ENCODE data around the gene SYCE1. TPM values are rescaled to one million over a fixed set of nuclear protein-coding genes. Genes with fewer than 3 reads are reported as not detected.

Gene SYCE1, protein sequence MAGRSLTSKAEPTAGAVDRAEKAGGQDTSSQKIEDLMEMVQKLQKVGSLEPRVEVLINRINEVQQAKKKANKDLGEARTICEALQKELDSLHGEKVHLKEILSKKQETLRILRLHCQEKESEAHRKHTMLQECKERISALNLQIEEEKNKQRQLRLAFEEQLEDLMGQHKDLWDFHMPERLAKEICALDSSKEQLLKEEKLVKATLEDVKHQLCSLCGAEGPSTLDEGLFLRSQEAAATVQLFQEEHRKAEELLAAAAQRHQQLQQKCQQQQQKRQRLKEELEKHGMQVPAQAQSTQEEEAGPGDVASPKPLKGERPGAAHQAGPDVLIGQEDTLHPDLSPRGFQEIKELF
- total RNA-seq (2014; rRNA removed; shearing (Covaris generic)) (not detected in 2 replicates), total RNA-seq (2022) (not detected in 2 replicates), Bru-seq, nascent RNA (not detected), BruChase-seq, experiment 1, labeled RNA remaining after a 6-hour chase (not detected), BruChase-seq, experiment 2, labeled RNA remaining after a 2-hour chase (not detected)
- long read RNA-seq: 0 reads

- no peak within 1 kb of the TSS for H3K4me3 ChIP-seq (ENCODE audit: low read depth, low read length, poor library complexity, severe bottlenecking)
- BruUV-seq (replicated peaks): no TSS peak
- no peak within 1 kb of the TSS for H3K27ac ChIP-seq (ENCODE audit: low read depth, low read length, poor library complexity, severe bottlenecking)
- ChIA-PET CTCF (ENCODE audit: unreplicated experiment) (no interaction called here), POLR2A (no interaction called here)
- H3K9me2 ChIP-seq (ENCODE audit: insufficient read depth, low read length): no peaks in the 10 kb centered on the region
- no peaks in the 10 kb centered on the region for H4K20me1 ChIP-seq (ENCODE audit: insufficient read depth, low read length)
- H3K4me1 ChIP-seq (ENCODE audit: insufficient read depth, low read length, poor library complexity, severe bottlenecking): no peaks in the 10 kb centered on the region
- no peak within 1 kb of the TSS for H3K4me2 ChIP-seq (ENCODE audit: low read length)
- H3K9me3 ChIP-seq (ENCODE audit: low read length): no peaks in the 10 kb centered on the region
- no peak within 1 kb of the TSS for H2AFZ ChIP-seq (ENCODE audit: low read length)
- no peak for DNase-seq (ENCODE audit: low spot score)
- intact Hi-C loops (cut with micrococcal nuclease; ENCODE audit: unreplicated experiment): no loop called here
- H3K36me3 ChIP-seq (ENCODE audit: insufficient read depth, low read length): no peaks in the 10 kb centered on the region
- no peaks in the 10 kb centered on the region for H3K79me2 ChIP-seq (ENCODE audit: insufficient read depth, low read depth, low read length)
- TF ChIP-seq, protein P1, sequence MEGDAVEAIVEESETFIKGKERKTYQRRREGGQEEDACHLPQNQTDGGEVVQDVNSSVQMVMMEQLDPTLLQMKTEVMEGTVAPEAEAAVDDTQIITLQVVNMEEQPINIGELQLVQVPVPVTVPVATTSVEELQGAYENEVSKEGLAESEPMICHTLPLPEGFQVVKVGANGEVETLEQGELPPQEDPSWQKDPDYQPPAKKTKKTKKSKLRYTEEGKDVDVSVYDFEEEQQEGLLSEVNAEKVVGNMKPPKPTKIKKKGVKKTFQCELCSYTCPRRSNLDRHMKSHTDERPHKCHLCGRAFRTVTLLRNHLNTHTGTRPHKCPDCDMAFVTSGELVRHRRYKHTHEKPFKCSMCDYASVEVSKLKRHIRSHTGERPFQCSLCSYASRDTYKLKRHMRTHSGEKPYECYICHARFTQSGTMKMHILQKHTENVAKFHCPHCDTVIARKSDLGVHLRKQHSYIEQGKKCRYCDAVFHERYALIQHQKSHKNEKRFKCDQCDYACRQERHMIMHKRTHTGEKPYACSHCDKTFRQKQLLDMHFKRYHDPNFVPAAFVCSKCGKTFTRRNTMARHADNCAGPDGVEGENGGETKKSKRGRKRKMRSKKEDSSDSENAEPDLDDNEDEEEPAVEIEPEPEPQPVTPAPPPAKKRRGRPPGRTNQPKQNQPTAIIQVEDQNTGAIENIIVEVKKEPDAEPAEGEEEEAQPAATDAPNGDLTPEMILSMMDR (conservative IDR thresholded peaks at IDR 0.05; ENCODE audit: low read length): no peak
- no peak for TF ChIP-seq EZH2phosphoT487 (IDR thresholded peaks at IDR 0.05; ENCODE audit: borderline replicate concordance, low read depth, low read length)
These were observed at the start of gene SYCE1 for GRCh38 chr10:133565441-133566294. TSS of gene SYCE1 (minus strand) at chr10:133565583. CDS start at chr10:133565529, 54 bp downstream.

GRCh38 chr10:133614830-133615580 is 49.6 kb upstream of the SYCE1 start:
- H3K36me3 ChIP-seq (ENCODE audit: insufficient read depth, low read length): no peaks in the 10 kb centered on the region
- TF ChIP-seq, protein P1 (conservative IDR thresholded peaks at IDR 0.05; ENCODE audit: low read length): no peak
- no peak for TF ChIP-seq EZH2phosphoT487 (IDR thresholded peaks at IDR 0.05; ENCODE audit: borderline replicate concordance, low read depth, low read length)
- intact Hi-C loops (cut with micrococcal nuclease; ENCODE audit: unreplicated experiment): no loop called here
- no peaks in the 10 kb centered on the region for H3K9me2 ChIP-seq (ENCODE audit: insufficient read depth, low read length)
- no peaks in the 10 kb centered on the region for H3K79me2 ChIP-seq (ENCODE audit: insufficient read depth, low read depth, low read length)
- no peaks in the 10 kb centered on the region for H4K20me1 ChIP-seq (ENCODE audit: insufficient read depth, low read length)
- ChIA-PET POLR2A (interaction anchor here (1.2 kb wide), 1 partner anchor 42 kb away, joined by 3 read pairs; no protein-coding TSS in a partner anchor), CTCF (ENCODE audit: unreplicated experiment) (no interaction called here)
- BruUV-seq (replicated peaks): no TSS peak
- no peaks in the 10 kb centered on the region for H3K4me1 ChIP-seq (ENCODE audit: insufficient read depth, low read length, poor library complexity, severe bottlenecking)
- no peaks in the 10 kb centered on the region for H3K9me3 ChIP-seq (ENCODE audit: low read length)
- H3K27ac ChIP-seq (ENCODE audit: low read depth, low read length, poor library complexity, severe bottlenecking): no peak overlapping the region
- H3K4me3 ChIP-seq (ENCODE audit: low read depth, low read length, poor library complexity, severe bottlenecking): no peak overlapping the region
- no peak overlapping the region for H3K4me2 ChIP-seq (ENCODE audit: low read length)
- no peak overlapping the region for H2AFZ ChIP-seq (ENCODE audit: low read length)
- no peak for DNase-seq (ENCODE audit: low spot score)
